OCI-LY7 (cell line): ENCODE data around the gene CHD2. TPM values are rescaled to one million over a fixed set of nuclear protein-coding genes. Genes with fewer than 3 reads are reported as not detected.

ENCODE experiments used
- BruUV-seq: library from RNA; stranded (reverse); fragments of 400-500 nt; replicated peaks from 2 replicates; lab custom pipeline; 2021; lab: Mats Ljungman, UMichigan
- CTCF ChIA-PET: fragments of 300-600 bp; sonication (Branson Sonifier 250); formaldehyde crosslinking; loops from one replicate; lab custom pipeline; 2022; ENCODE audit warnings: antibody characterized with exemption; ENCODE audit not compliant: unreplicated experiment; lab: Charles Lee
- POLR2A ChIA-PET: fragments of 300-600 bp; sonication (Branson Sonifier 250); formaldehyde crosslinking; loops from one replicate; lab custom pipeline; 2022; ENCODE audit warnings: antibody characterized with exemption; lab: Charles Lee
- DNase-seq: peaks from one replicate; pipeline ENCODE4 v3.0.0-alpha.2; 2015; ENCODE audit warnings: low spot score
- H2AFZ ChIP-seq: fragments of 200-600 bp; sonication (generic), shearing (Covaris generic); 2 replicates; pipeline ENCODE4 v1.6.1; 2014; ENCODE audit warnings: mild to moderate bottlenecking, antibody characterized with exemption, low read length, moderate library complexity
- H3K27ac ChIP-seq: fragments of 200-600 bp; sonication (generic); 2 replicates; pipeline ENCODE4 v1.5.1; 2014; ENCODE audit warnings: mixed run types, low read depth, mild to moderate bottlenecking, moderate library complexity, low read length, inconsistent platforms; ENCODE audit not compliant: poor library complexity, severe bottlenecking
- H3K36me3 ChIP-seq: fragments of 200-600 bp; sonication (generic); 2 replicates; pipeline ENCODE4 v1.6.1; 2014; ENCODE audit warnings: mild to moderate bottlenecking, antibody characterized with exemption, low read length, moderate library complexity, mixed read lengths; ENCODE audit not compliant: insufficient read depth
- H3K4me1 ChIP-seq: fragments of 200-600 bp; sonication (generic); 2 replicates; pipeline ENCODE4 v1.5.1; 2014; ENCODE audit warnings: mild to moderate bottlenecking, low read length; ENCODE audit not compliant: insufficient read depth, poor library complexity, severe bottlenecking
- H3K4me2 ChIP-seq: fragments of 200-600 bp; sonication (generic); 2 replicates; pipeline ENCODE4 v1.6.1; 2014; ENCODE audit warnings: mild to moderate bottlenecking, low read length
- H3K4me3 ChIP-seq: fragments of 200-600 bp; sonication (generic); 2 replicates; pipeline ENCODE4 v1.5.1; 2014; ENCODE audit warnings: mild to moderate bottlenecking, low read depth, low read length; ENCODE audit not compliant: poor library complexity, severe bottlenecking
- H3K79me2 ChIP-seq: fragments of 200-600 bp; sonication (generic); 2 replicates; pipeline ENCODE4 v1.6.1; 2016; ENCODE audit warnings: low read depth, mild to moderate bottlenecking, low read length, moderate library complexity, mixed read lengths; ENCODE audit not compliant: insufficient read depth
- H3K9me2 ChIP-seq: fragments of 200-600 bp; sonication (generic); 2 replicates; pipeline ENCODE4 v1.6.1; 2016; ENCODE audit warnings: mild to moderate bottlenecking, low read length, mixed read lengths; ENCODE audit not compliant: insufficient read depth
- H3K9me3 ChIP-seq: fragments of 200-600 bp; sonication (generic); 2 replicates; pipeline ENCODE4 v1.6.1; 2014; ENCODE audit warnings: mild to moderate bottlenecking, mixed run types, low read length, mixed read lengths
- H4K20me1 ChIP-seq: fragments of 200-600 bp; sonication (generic); 2 replicates; pipeline ENCODE4 v1.6.1; 2014; ENCODE audit warnings: mild to moderate bottlenecking, antibody characterized with exemption, low read length, moderate library complexity, mixed read lengths; ENCODE audit not compliant: insufficient read depth
- EZH2phosphoT487 ChIP-seq: fragments of 200-600 bp; sonication (generic); IDR thresholded peaks from 2 replicates; pipeline ENCODE4 v1.6.1; 2018; ENCODE audit warnings: low read depth, borderline replicate concordance, mild to moderate bottlenecking, mixed run types, antibody characterized with exemption, low read length, moderate library complexity, mixed read lengths
- intact Hi-C: fragments of 100-400 bp; cut with micrococcal nuclease; formaldehyde crosslinking; loops from one replicate; pipeline ENCODE4 v1.10.0; 2022; ENCODE audit not compliant: unreplicated experiment
- total RNA-seq, 2 experiments: library from RNA; depleted of rRNA in 1 of 2; stranded (reverse); fragments of >200 nt in 1 of 2; shearing (Covaris generic) in 1 of 2; gene quantifications; 2 replicates each; pipeline ENCODE4 v1.2.3, GENCODE V29; 2014 to 2022
- TF ChIP-seq, protein P1 (sequence below): fragments of 200-600 bp; sonication (generic); conservative IDR thresholded peaks from 2 replicates; pipeline ENCODE4 v1.5.1; 2014; ENCODE audit warnings: mild to moderate bottlenecking, antibody characterized with exemption, low read length, moderate library complexity, mixed read lengths

Gene CHD2
- total RNA-seq, 2 experiments from 2014 or later, result 133 to 213 TPM

DNA sequence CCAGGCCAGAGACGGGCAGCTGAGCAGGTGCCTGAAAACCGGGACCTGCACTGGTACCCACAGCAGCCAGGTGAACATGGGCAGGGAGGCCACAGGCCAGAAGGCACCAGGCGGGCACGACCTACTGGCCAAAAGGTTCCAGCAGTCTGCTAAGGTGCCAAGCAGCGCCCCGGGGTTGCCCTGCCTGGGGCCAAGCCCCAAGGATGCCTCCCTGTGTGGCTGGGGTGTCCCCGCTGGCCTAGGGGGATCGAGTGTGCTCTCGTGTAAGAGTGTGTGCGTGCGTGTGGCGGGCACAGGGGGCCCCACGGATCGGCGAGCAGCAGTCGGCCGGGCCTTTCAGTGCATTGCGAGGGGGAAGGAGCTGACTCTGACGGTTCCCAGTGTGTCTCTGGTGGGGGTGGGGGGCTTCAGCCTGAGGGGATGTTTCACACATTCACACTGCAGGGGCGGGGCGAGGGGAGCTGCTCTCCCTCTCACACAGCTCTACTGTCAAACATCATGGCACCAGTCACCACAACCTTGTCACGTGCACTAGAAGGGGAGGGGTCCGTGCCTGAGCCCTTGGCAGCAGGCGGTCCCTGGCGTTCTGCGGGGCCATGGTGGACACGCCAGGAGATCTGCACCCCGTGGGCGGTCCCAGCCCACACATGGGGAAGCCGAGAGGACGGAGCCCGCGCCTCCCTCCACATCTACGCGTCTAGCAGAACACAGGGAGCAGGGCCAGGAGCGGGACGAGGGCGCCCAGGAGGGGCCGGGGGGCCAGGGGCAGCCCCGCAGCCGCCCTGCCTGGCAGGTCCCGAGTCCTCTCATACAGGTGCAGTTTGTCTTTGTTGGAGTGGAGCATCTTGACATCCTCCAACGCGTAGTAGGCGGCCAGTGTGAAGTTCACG lies 144.4 kb downstream of the CHD2 start:
- no peak overlapping the region for H3K4me3 ChIP-seq
- no peaks in the 10 kb centered on the region for H4K20me1 ChIP-seq
- H3K36me3 ChIP-seq, result no peaks in the 10 kb centered on the region
- no peaks in the 10 kb centered on the region for H3K9me2 ChIP-seq
- intact Hi-C loops, result no loop called here
- BruUV-seq, result no TSS peak
- no peaks in the 10 kb centered on the region for H3K9me3 ChIP-seq
- CTCF ChIA-PET, result interaction anchor here (0.6 kb wide), 1 partner anchor 34 kb away, joined by 4 read pairs; no protein-coding TSS in a partner anchor
- POLR2A ChIA-PET, result no interaction called here
- no peak overlapping the region for H3K27ac ChIP-seq
- no peaks in the 10 kb centered on the region for H3K79me2 ChIP-seq
- no peak overlapping the region for H2AFZ ChIP-seq
- no peak for TF ChIP-seq EZH2phosphoT487
- TF ChIP-seq, protein P1, sequence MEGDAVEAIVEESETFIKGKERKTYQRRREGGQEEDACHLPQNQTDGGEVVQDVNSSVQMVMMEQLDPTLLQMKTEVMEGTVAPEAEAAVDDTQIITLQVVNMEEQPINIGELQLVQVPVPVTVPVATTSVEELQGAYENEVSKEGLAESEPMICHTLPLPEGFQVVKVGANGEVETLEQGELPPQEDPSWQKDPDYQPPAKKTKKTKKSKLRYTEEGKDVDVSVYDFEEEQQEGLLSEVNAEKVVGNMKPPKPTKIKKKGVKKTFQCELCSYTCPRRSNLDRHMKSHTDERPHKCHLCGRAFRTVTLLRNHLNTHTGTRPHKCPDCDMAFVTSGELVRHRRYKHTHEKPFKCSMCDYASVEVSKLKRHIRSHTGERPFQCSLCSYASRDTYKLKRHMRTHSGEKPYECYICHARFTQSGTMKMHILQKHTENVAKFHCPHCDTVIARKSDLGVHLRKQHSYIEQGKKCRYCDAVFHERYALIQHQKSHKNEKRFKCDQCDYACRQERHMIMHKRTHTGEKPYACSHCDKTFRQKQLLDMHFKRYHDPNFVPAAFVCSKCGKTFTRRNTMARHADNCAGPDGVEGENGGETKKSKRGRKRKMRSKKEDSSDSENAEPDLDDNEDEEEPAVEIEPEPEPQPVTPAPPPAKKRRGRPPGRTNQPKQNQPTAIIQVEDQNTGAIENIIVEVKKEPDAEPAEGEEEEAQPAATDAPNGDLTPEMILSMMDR, result no peak
- H3K4me2 ChIP-seq, result no peak overlapping the region
- no peak for DNase-seq
- H3K4me1 ChIP-seq, result no peaks in the 10 kb centered on the region

DNA sequence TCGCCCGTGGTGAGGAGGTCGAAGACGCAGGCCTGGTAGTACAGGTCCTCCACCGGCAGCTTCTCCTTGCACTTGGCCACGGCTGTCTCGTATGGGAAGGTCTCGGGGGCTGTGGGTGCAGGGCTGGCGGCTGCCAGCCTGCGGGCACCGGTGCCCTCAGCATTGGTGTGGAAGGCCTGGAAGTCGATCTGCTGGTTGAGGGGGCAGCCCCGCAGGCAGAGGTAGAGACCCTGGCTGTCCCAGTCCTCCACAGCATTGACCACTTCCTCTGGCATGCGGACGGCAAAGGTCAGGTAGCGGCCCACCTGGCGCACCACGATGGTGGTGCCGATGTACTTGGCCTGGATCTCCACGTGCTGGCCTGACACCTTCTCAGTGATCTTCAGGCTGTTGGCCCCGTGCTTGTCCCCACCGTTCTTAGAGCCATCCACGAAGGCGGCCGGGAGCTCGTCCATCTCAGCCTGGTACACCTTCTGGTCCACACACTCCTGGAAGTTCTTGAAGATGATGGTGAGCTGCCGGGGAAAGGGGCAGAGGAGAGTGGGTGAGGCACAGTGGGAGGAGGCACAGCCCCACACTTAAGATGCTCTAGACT lies 145.2 kb downstream of the CHD2 start:
- POLR2A ChIA-PET, result interaction anchor here (0.6 kb wide), 1 partner anchor 1023 kb away, joined by 3 read pairs; no protein-coding TSS in a partner anchor
- intact Hi-C loops, result no loop called here

DNA sequence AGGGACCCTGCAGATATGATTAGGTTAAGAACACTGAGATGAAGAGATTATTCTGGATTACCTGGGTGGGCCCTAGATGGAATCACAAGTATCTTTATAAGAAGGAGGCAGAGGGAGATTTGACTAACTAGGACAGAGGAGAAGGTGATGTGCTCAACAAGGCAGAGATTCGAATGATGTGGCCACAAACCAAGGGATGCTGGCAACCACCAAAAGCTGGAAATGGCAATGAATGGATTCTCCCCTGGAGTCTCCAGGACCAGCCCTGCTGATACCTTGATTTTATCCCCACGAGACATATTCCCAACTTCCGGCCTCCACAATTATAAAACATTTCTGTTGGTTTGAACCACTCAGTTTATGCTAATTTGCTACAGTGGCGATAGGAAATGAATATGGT lies 146.0 kb downstream of the CHD2 start:
- ChIA-PET CTCF (no interaction called here), POLR2A (no interaction called here)
- Histone ChIP-seq H3K4me2 (no peak overlapping the region), H3K4me3 (no peak overlapping the region), H3K79me2 (no peaks in the 10 kb centered on the region), H4K20me1 (no peaks in the 10 kb centered on the region), H3K9me3 (no peaks in the 10 kb centered on the region), H3K27ac (no peak overlapping the region), H2AFZ (no peak overlapping the region), H3K9me2 (no peaks in the 10 kb centered on the region), H3K36me3 (no peaks in the 10 kb centered on the region), H3K4me1 (no peaks in the 10 kb centered on the region)
- no peak for DNase-seq
- BruUV-seq, result no TSS peak
- intact Hi-C loops, result no loop called here
- TF ChIP-seq, protein P1, result no peak
- TF ChIP-seq EZH2phosphoT487, result no peak

More for the DNA sequence above, 145.2 kb downstream of the CHD2 start:
- H3K4me1 ChIP-seq, result no peaks in the 10 kb centered on the region
- no peaks in the 10 kb centered on the region for H3K9me3 ChIP-seq
- no peak for DNase-seq
- no peak overlapping the region for H3K27ac ChIP-seq
- no peak for TF ChIP-seq EZH2phosphoT487
- no peak overlapping the region for H3K4me2 ChIP-seq
- H4K20me1 ChIP-seq, result no peaks in the 10 kb centered on the region
- no peaks in the 10 kb centered on the region for H3K79me2 ChIP-seq
- no peak overlapping the region for H3K4me3 ChIP-seq
- no TSS peak for BruUV-seq
- CTCF ChIA-PET, result interaction anchor here (0.6 kb wide), 1 partner anchor 33 kb away, joined by 4 read pairs; no protein-coding TSS in a partner anchor
- H2AFZ ChIP-seq, result no peak overlapping the region
- H3K9me2 ChIP-seq, result no peaks in the 10 kb centered on the region
- no peaks in the 10 kb centered on the region for H3K36me3 ChIP-seq
